SK-N-SH (cell line): ENCODE data around the gene DMGDH. TPM values are rescaled to one million over a fixed set of nuclear protein-coding genes. Genes with fewer than 3 reads are reported as not detected.
A peak's percentile ranks its signal among the peaks of the same experiment; 100 is the strongest.

ENCODE experiments used
- CTCF ChIA-PET: fragments of 300-600, 350-600 bp; formaldehyde crosslinking; extraction: SDS; loops from one replicate; lab custom pipeline; 2021; lab: Yijun Ruan, JAX
- POLR2A ChIA-PET: fragments of 350-600 bp; sonication (Branson Sonifier 250); formaldehyde crosslinking; extraction: SDS; loops from one replicate; lab custom pipeline; 2020; ENCODE audit warnings: antibody characterized with exemption, inconsistent platforms; lab: Yijun Ruan, JAX
- DNase-seq: peaks from one replicate; pipeline ENCODE4 v3.0.0; 2012
- H2AFZ ChIP-seq: fragments of 200-600 bp; sonication (generic); 2 replicates; pipeline ENCODE4 v1.8.1; 2016; ENCODE audit warnings: antibody characterized with exemption, mild to moderate bottlenecking, low read depth
- H3F3A ChIP-seq: fragments of 200-600 bp; sonication (generic); replicated peaks from 2 replicates; pipeline ENCODE3; 2016; ENCODE audit warnings: antibody characterized with exemption, mild to moderate bottlenecking; ENCODE audit not compliant: insufficient read depth
- H3K27ac ChIP-seq, 2 experiments: fragments of 200-500 bp in 1 of 2; fragments of 200-600 bp in 1 of 2; sonication (Bioruptor generic) in 1 of 2; sonication (generic), shearing (Covaris generic) in 1 of 2; 2 replicates each; pipeline versions ENCODE4 v1.5.1 to v1.6.1; 2014 to 2016; ENCODE audit warnings: low read depth in 2 of 2, inconsistent platforms in 1 of 2, low read length in 1 of 2, mild to moderate bottlenecking in 1 of 2, mixed read lengths in 1 of 2
- H3K27me3 ChIP-seq: fragments of 200-600 bp; sonication (generic), shearing (Covaris generic); 2 replicates; pipeline ENCODE4 v1.6.1; 2016; ENCODE audit warnings: mixed run types; ENCODE audit not compliant: insufficient read depth
- H3K36me3 ChIP-seq, 2 experiments: fragments of 200-500 bp in 1 of 2; fragments of 200-600 bp in 1 of 2; sonication (Bioruptor generic) in 1 of 2; sonication (generic) in 1 of 2; replicated peaks in 1 of 2; 2 replicates each; pipeline versions ENCODE3 to v1.5.1; 2014 to 2016; ENCODE audit warnings: low read length in 1 of 2, mild to moderate bottlenecking in 1 of 2; ENCODE audit not compliant: insufficient read depth in 2 of 2, control insufficient read depth in 1 of 2
- H3K4me1 ChIP-seq, 2 experiments: fragments of 200-500 bp in 1 of 2; fragments of 200-600 bp in 1 of 2; sonication (Bioruptor generic) in 1 of 2; sonication (generic), shearing (Covaris generic) in 1 of 2; 2 replicates each; pipeline versions ENCODE4 v1.5.1 to v1.6.1; 2014 to 2016; ENCODE audit warnings: low read depth in 1 of 2, low read length in 1 of 2, mixed run types in 1 of 2; ENCODE audit not compliant: insufficient read depth in 2 of 2, control insufficient read depth in 1 of 2
- H3K4me2 ChIP-seq: fragments of 200-600 bp; sonication (generic), shearing (Covaris generic); 2 replicates; pipeline ENCODE4 v1.6.1; 2017; ENCODE audit warnings: mixed run types
- H3K4me3 ChIP-seq, 2 experiments: fragments of 200-500 bp in 1 of 2; fragments of 200-600 bp in 1 of 2; sonication (Bioruptor generic) in 1 of 2; sonication (generic), shearing (Covaris generic) in 1 of 2; 2 replicates each; pipeline versions ENCODE4 v1.5.1 to v1.8.1; 2014 to 2016; ENCODE audit warnings: low read depth in 2 of 2, inconsistent platforms in 1 of 2, low read length in 1 of 2, mild to moderate bottlenecking in 1 of 2, mixed read lengths in 1 of 2, moderate library complexity in 1 of 2
- H3K79me2 ChIP-seq: fragments of 200-600 bp; sonication (generic); 2 replicates; pipeline ENCODE4 v1.8.1; 2017; ENCODE audit warnings: mild to moderate bottlenecking; ENCODE audit not compliant: insufficient read depth
- H3K9ac ChIP-seq: fragments of 200-600 bp; sonication (generic); 2 replicates; pipeline ENCODE4 v1.6.1; 2017; ENCODE audit warnings: mixed run types
- H3K9me2 ChIP-seq: fragments of 200-600 bp; sonication (generic); 2 replicates; pipeline ENCODE4 v1.6.1; 2017; ENCODE audit warnings: mixed run types
- H3K9me3 ChIP-seq: fragments of 200-600 bp; sonication (generic); 2 replicates; pipeline ENCODE4 v1.6.1; 2017; ENCODE audit warnings: mixed run types, mild to moderate bottlenecking, moderate library complexity
- H4K20me1 ChIP-seq: fragments of 200-600 bp; sonication (generic); 2 replicates; pipeline ENCODE4 v1.6.1; 2017; ENCODE audit warnings: mild to moderate bottlenecking, mixed run types; ENCODE audit not compliant: insufficient read depth
- ELF1 ChIP-seq: IDR thresholded peaks from 2 replicates; pipeline ENCODE4 v1.4.0; 2012
- FOSL2 ChIP-seq: IDR thresholded peaks from 2 replicates; pipeline ENCODE4 v1.4.0; 2012; ENCODE audit warnings: low read depth, mild to moderate bottlenecking, moderate library complexity, borderline replicate concordance
- FOXM1 ChIP-seq: IDR thresholded peaks from 2 replicates; pipeline ENCODE4 v1.4.0; 2012; ENCODE audit warnings: low read depth, mild to moderate bottlenecking
- JUND ChIP-seq: IDR thresholded peaks from 2 replicates; pipeline ENCODE4 v1.4.0; 2012
- MEF2A ChIP-seq: IDR thresholded peaks from 2 replicates; pipeline ENCODE4 v1.4.0; 2012; ENCODE audit warnings: low read depth, borderline replicate concordance
- NFIC ChIP-seq: IDR thresholded peaks from 2 replicates; pipeline ENCODE4 v1.4.0; 2012; ENCODE audit warnings: borderline replicate concordance
- NRF1 ChIP-seq: IDR thresholded peaks from 2 replicates; pipeline ENCODE4 v1.6.1; 2012; ENCODE audit warnings: low read depth, mild to moderate bottlenecking, low read length
- POLR2AphosphoS5 ChIP-seq: IDR thresholded peaks from 2 replicates; pipeline ENCODE4 v1.6.1; 2012; ENCODE audit warnings: low read depth, low read length
- SIN3A ChIP-seq: IDR thresholded peaks from 2 replicates; pipeline ENCODE4 v1.6.1; 2012; ENCODE audit warnings: low read depth, mild to moderate bottlenecking, low read length, moderate library complexity, borderline replicate concordance
- TCF12 ChIP-seq: IDR thresholded peaks from 2 replicates; pipeline ENCODE4 v1.4.0; 2012
- USF1 ChIP-seq: IDR thresholded peaks from 2 replicates; pipeline ENCODE4 v1.4.0; 2012; ENCODE audit warnings: low read depth, borderline replicate concordance
- YY1 ChIP-seq: IDR thresholded peaks from 2 replicates; pipeline ENCODE4 v1.4.0; 2012; ENCODE audit warnings: low read depth, mild to moderate bottlenecking
- WGBS: methylation state at CpG from one replicate; pipeline ENCODE4 v1.1.6; 2017; ENCODE audit warnings: low lambda C conversion rate; 5-methylcytosine and 5-hydroxymethylcytosine counted together
- polyA plus RNA-seq, 3 experiments: library from polyadenylated mRNA; depleted of rRNA; stranded (reverse); fragments of >200 nt; gene quantifications; 2 replicates each; pipeline ENCODE4 v1.2.3, GENCODE V29; 2012
- TF ChIP-seq, protein P1 (sequence below): fragments of 150-350 bp; IDR thresholded peaks from 2 replicates; pipeline ENCODE4 v1.6.1; 2016; ENCODE audit warnings: mild to moderate bottlenecking, low read depth, low read length
- TF ChIP-seq, protein P2 (sequence below): fragments of 200-600 bp; sonication (generic); IDR thresholded peaks from 2 replicates; pipeline ENCODE4 v1.6.1; 2017; ENCODE audit warnings: antibody characterized with exemption, mild to moderate bottlenecking, moderate library complexity

DMGDH gene
- polyA plus RNA-seq, 1 of the 3 experiments (the other 2 are of a cell fraction) = 0.56 TPM

- Histone ChIP-seq H3K4me1 (peaks cover 0 to 10% of the 10 kb centered on the region in 2 experiments; a peak in 2 of 4 replicates), H3K9ac (no peak overlapping the region), H3K4me2 (no peak overlapping the region), H3F3A (no peaks in the 10 kb centered on the region), H2AFZ (no peak overlapping the region), H3K9me2 (no peaks in the 10 kb centered on the region), H3K79me2 (no peaks in the 10 kb centered on the region), H4K20me1 (no peaks in the 10 kb centered on the region), H3K4me3 (no peak overlapping the region), H3K27me3 (no peaks in the 10 kb centered on the region), H3K9me3 (peaks cover 6% of the 10 kb centered on the region; the same call in 1 of the 2 replicates), H3K27ac (no peak overlapping the region), H3K36me3 (no peaks in the 10 kb centered on the region)
- no peak for DNase-seq
- TF ChIP-seq SIN3A (no peak), TCF12 (peak; percentile 18; the same call in 1 of the 2 replicates), FOSL2 (0 out of 2 replicates have a peak, but pooled peaks have one; percentile 11)
- ChIA-PET CTCF (interaction anchor here (1.2 to 3.0 kb wide), 3 partner anchors 8 to 58 kb away, joined by 3 to 12 read pairs (median 4); no protein-coding TSS in a partner anchor), POLR2A (no interaction called here)
- 61% methylated on average over 6 of the region's 6 CpGs for WGBS
These were observed 5.2 kb upstream of the DMGDH start for GRCh38 chr5:79074641-79075040.

DNA sequence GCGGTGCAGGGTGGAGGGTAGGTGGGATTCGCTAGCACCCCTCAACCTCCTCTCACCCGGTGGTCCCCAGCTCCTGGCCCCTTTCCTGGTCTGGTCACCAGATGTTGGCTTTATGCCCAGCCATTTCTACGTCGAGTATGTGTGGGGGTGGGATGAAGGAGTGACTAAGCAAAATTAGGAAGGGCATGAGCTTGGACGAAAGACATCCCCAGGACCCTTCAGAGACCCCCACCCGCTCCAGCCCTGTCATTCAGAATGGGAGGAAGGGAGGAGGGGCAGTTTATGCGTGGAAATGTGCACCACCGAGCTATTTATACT, 835 bp upstream of the DMGDH start:
- Histone ChIP-seq H3K27ac (peak overlapping the region in 1 of 2 experiments; percentile 47; a peak in 2 of 4 replicates), H3K9me3 (peaks cover 6% of the 10 kb centered on the region; the same call in 1 of the 2 replicates), H3K4me2 (no peak overlapping the region), H4K20me1 (no peaks in the 10 kb centered on the region), H3K4me1 (peaks cover 0 to 10% of the 10 kb centered on the region in 2 experiments; a peak in 2 of 4 replicates), H3K79me2 (no peaks in the 10 kb centered on the region), H3K36me3 (no peaks in the 10 kb centered on the region), H3K4me3 (no peak overlapping the region), H3K9ac (no peak overlapping the region), H2AFZ (0 out of 2 replicates have a peak overlapping the region, but pooled peaks have one; percentile 46), H3F3A (no peaks in the 10 kb centered on the region), H3K27me3 (no peaks in the 10 kb centered on the region), H3K9me2 (no peaks in the 10 kb centered on the region)
- WGBS = 22% methylated on average over 9 of the region's 9 CpGs
- CTCF ChIA-PET = interaction anchor here (1.2 to 1.8 kb wide), 3 partner anchors 9 to 63 kb away, joined by 3 to 10 read pairs (median 3); no protein-coding TSS in a partner anchor
- POLR2A ChIA-PET = no interaction called here
- peak; percentile 76 for DNase-seq
- TF ChIP-seq, protein P1, sequence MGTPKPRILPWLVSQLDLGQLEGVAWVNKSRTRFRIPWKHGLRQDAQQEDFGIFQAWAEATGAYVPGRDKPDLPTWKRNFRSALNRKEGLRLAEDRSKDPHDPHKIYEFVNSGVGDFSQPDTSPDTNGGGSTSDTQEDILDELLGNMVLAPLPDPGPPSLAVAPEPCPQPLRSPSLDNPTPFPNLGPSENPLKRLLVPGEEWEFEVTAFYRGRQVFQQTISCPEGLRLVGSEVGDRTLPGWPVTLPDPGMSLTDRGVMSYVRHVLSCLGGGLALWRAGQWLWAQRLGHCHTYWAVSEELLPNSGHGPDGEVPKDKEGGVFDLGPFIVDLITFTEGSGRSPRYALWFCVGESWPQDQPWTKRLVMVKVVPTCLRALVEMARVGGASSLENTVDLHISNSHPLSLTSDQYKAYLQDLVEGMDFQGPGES = no peak
- TF ChIP-seq POLR2AphosphoS5 (no peak), MEF2A (no peak), NRF1 (no peak), NFIC (peak; percentile 26; the same call in 1 of the 2 replicates), FOXM1 (no peak), JUND (no peak), YY1 (no peak), ELF1 (no peak), USF1 (no peak), TCF12 (peak; percentile 44; the same call in 1 of the 2 replicates)
- TF ChIP-seq, protein P2, sequence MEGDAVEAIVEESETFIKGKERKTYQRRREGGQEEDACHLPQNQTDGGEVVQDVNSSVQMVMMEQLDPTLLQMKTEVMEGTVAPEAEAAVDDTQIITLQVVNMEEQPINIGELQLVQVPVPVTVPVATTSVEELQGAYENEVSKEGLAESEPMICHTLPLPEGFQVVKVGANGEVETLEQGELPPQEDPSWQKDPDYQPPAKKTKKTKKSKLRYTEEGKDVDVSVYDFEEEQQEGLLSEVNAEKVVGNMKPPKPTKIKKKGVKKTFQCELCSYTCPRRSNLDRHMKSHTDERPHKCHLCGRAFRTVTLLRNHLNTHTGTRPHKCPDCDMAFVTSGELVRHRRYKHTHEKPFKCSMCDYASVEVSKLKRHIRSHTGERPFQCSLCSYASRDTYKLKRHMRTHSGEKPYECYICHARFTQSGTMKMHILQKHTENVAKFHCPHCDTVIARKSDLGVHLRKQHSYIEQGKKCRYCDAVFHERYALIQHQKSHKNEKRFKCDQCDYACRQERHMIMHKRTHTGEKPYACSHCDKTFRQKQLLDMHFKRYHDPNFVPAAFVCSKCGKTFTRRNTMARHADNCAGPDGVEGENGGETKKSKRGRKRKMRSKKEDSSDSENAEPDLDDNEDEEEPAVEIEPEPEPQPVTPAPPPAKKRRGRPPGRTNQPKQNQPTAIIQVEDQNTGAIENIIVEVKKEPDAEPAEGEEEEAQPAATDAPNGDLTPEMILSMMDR = no peak
